WTC11 (cell line): ENCODE results near the gene CPTP. TPM values are rescaled to one million over a fixed set of nuclear protein-coding genes. Genes with fewer than 3 reads are reported as not detected.

Experiments
- ATAC-seq: fragments of 200-7000 bp; cut with Tn5 transposase; 2 replicates; pipeline ENCODE4 v1.10.0; 2021; ENCODE audit warnings: mild to moderate bottlenecking, moderate library complexity
- CTCF ChIA-PET: fragments of 300-600 bp; sonication (Branson Sonifier 250); formaldehyde crosslinking; loops from one replicate; lab custom pipeline; 2021; ENCODE audit warnings: antibody characterized with exemption; lab: Charles Lee
- POLR2A ChIA-PET: fragments of 350-600 bp; sonication (Branson Sonifier 250); formaldehyde crosslinking; loops from one replicate; lab custom pipeline; 2021; ENCODE audit warnings: antibody characterized with exemption; lab: Charles Lee
- DNase-seq: peaks from one replicate; pipeline ENCODE4 v3.0.0; 2021; ENCODE audit warnings: low spot score
- H3K27ac Mint-ChIP-seq: 2 replicates; pipeline ENCODE4 v1.8.0; 2021; ENCODE audit warnings: mixed read lengths
- H3K27me3 Mint-ChIP-seq: 2 replicates; pipeline ENCODE4 v1.8.0; 2021; ENCODE audit warnings: low read depth, mild to moderate bottlenecking, moderate library complexity, mixed read lengths
- H3K36me3 Mint-ChIP-seq: 2 replicates; pipeline ENCODE4 v1.8.0; 2021; ENCODE audit warnings: mixed read lengths
- H3K4me1 Mint-ChIP-seq: 2 replicates; pipeline ENCODE4 v1.8.0; 2022; ENCODE audit warnings: mixed read lengths
- H3K4me3 Mint-ChIP-seq: 2 replicates; pipeline ENCODE4 v1.8.0; 2021; ENCODE audit warnings: mild to moderate bottlenecking, moderate library complexity, mixed read lengths
- H3K9me3 Mint-ChIP-seq: 2 replicates; pipeline ENCODE4 v1.8.0; 2021; ENCODE audit warnings: mixed read lengths
- AR ChIP-seq: fragments of 250-450 bp; sonication (Bioruptor Pico); IDR thresholded peaks from 2 replicates; pipeline ENCODE4 v1.9.0; 2021; ENCODE audit warnings: mild to moderate bottlenecking
- ARID4B ChIP-seq: sonication (generic); formaldehyde crosslinking; IDR thresholded peaks from 2 replicates; pipeline ENCODE4 v1.8.0; 2023; ENCODE audit warnings: missing genetic modification reagents, mild to moderate bottlenecking, borderline replicate concordance
- ATF1 ChIP-seq: sonication (generic); formaldehyde crosslinking; IDR thresholded peaks from 2 replicates; pipeline ENCODE4 v1.8.1; 2023; ENCODE audit warnings: mild to moderate bottlenecking, moderate library complexity, missing genetic modification reagents
- CREM ChIP-seq: sonication (generic); formaldehyde crosslinking; IDR thresholded peaks from 2 replicates; pipeline ENCODE4 v1.8.1; 2022; ENCODE audit warnings: mild to moderate bottlenecking, missing genetic modification reagents, moderate library complexity
- CTCF ChIP-seq: fragments of 200-600 bp; IDR thresholded peaks from 2 replicates; pipeline ENCODE4 v1.8.0; 2022; ENCODE audit warnings: antibody characterized with exemption
- EMX1 ChIP-seq: fragments of 250-450 bp; sonication (Bioruptor Pico); IDR thresholded peaks from 2 replicates; pipeline ENCODE4 v1.8.0; 2021; ENCODE audit warnings: mild to moderate bottlenecking
- FOXJ3 ChIP-seq: sonication (generic); formaldehyde crosslinking; IDR thresholded peaks from 2 replicates; pipeline ENCODE4 v1.9.0; 2021; ENCODE audit warnings: missing genetic modification reagents, mild to moderate bottlenecking, borderline replicate concordance
- HMGXB4 ChIP-seq: sonication (generic); formaldehyde crosslinking; IDR thresholded peaks from 2 replicates; pipeline ENCODE4 v1.8.1; 2023; ENCODE audit warnings: mild to moderate bottlenecking, moderate library complexity, missing genetic modification reagents
- MLX ChIP-seq: sonication (generic); formaldehyde crosslinking; IDR thresholded peaks from 2 replicates; pipeline ENCODE4 v1.8.1; 2023; ENCODE audit warnings: mild to moderate bottlenecking, missing genetic modification reagents, moderate library complexity
- NFATC4 ChIP-seq: fragments of 250-450 bp; sonication (Bioruptor Pico); IDR thresholded peaks from 2 replicates; pipeline ENCODE4 v1.9.0; 2021; ENCODE audit warnings: mild to moderate bottlenecking
- NFYB ChIP-seq: sonication (generic); formaldehyde crosslinking; conservative IDR thresholded peaks from 2 replicates; pipeline ENCODE4 v1.8.0; 2022; ENCODE audit warnings: low read depth, missing genetic modification reagents
- NR2C2 ChIP-seq: sonication (generic); formaldehyde crosslinking; IDR thresholded peaks from 2 replicates; pipeline ENCODE4 v1.8.0; 2022; ENCODE audit warnings: mild to moderate bottlenecking, missing genetic modification reagents
- SP1 ChIP-seq: sonication (generic); formaldehyde crosslinking; conservative IDR thresholded peaks from 2 replicates; pipeline ENCODE4 v1.8.1; 2022; ENCODE audit warnings: missing genetic modification reagents
- TEAD4 ChIP-seq: sonication (generic); formaldehyde crosslinking; IDR thresholded peaks from 2 replicates; pipeline ENCODE4 v1.8.0; 2022; ENCODE audit warnings: mild to moderate bottlenecking, missing genetic modification reagents
- ZNF219 ChIP-seq: sonication (generic); formaldehyde crosslinking; IDR thresholded peaks from 2 replicates; pipeline ENCODE4 v1.8.0; 2023; ENCODE audit warnings: missing genetic modification reagents, mild to moderate bottlenecking, borderline replicate concordance
- ZNF396 ChIP-seq: fragments of 250-450 bp; sonication (Bioruptor Pico); IDR thresholded peaks from 2 replicates; pipeline ENCODE4 v1.8.0; 2021; ENCODE audit warnings: mild to moderate bottlenecking, moderate library complexity, borderline replicate concordance
- ZNF532 ChIP-seq: fragments of 250-450 bp; sonication (Bioruptor Pico); IDR thresholded peaks from 2 replicates; pipeline ENCODE4 v1.9.0; 2021; ENCODE audit warnings: mild to moderate bottlenecking, borderline replicate concordance
- total RNA-seq: library from RNA; stranded (reverse); gene quantifications from 3 replicates; pipeline ENCODE4 v1.2.3, GENCODE V29; 2021

Gene CPTP
- total RNA-seq, 1 experiment from 2014 or later, result 14.4 TPM

- Mint-ChIP-seq H3K27ac (no peak overlapping the region), H3K9me3 (peaks cover 5% of the 10 kb centered on the region), H3K4me3 (no peak overlapping the region), H3K27me3 (no peaks in the 10 kb centered on the region), H3K4me1 (no peaks in the 10 kb centered on the region), H3K36me3 (no peaks in the 10 kb centered on the region)
- no peak for TF ChIP-seq FOXJ3
- no peak for DNase-seq
- ATAC-seq, result no peak
- POLR2A ChIA-PET, result no interaction called here
- CTCF ChIA-PET, result interaction anchor here (1.4 to 1.5 kb wide), 2 partner anchors 9 to 11 kb away, joined by 4 to 8 read pairs; no protein-coding TSS in a partner anchor
Observed at GRCh38 chr1:1280782-1281481, 43.7 kb upstream of the CPTP start.

- H3K9me3 Mint-ChIP-seq, result peaks cover 5% of the 10 kb centered on the region
- no peak overlapping the region for H3K27ac Mint-ChIP-seq
- no peaks in the 10 kb centered on the region for H3K4me1 Mint-ChIP-seq
- ChIA-PET CTCF (interaction anchor here (1.1 to 1.5 kb wide), 4 partner anchors 8 to 19 kb away, joined by 3 to 8 read pairs (median 4); no protein-coding TSS in a partner anchor), POLR2A (no interaction called here)
- no peak overlapping the region for H3K4me3 Mint-ChIP-seq
- peak; percentile 18 for DNase-seq
- no peaks in the 10 kb centered on the region for H3K36me3 Mint-ChIP-seq
- H3K27me3 Mint-ChIP-seq, result no peaks in the 10 kb centered on the region
- ATAC-seq, result no peak
- no peak for TF ChIP-seq ATF1
- no peak for TF ChIP-seq ZNF219 (CRISPR knock-in tag)
- TF ChIP-seq MLX (CRISPR knock-in tag), result no peak
- no peak for TF ChIP-seq ZNF396
- no peak for TF ChIP-seq EMX1 (CRISPR knock-in tag)
- no peak for TF ChIP-seq ZNF532
- no peak for TF ChIP-seq TEAD4 (CRISPR knock-in tag)
- no peak for TF ChIP-seq NFATC4 (CRISPR knock-in tag)
- TF ChIP-seq ARID4B (CRISPR knock-in tag), result no peak
- TF ChIP-seq SP1, result no peak
- TF ChIP-seq HMGXB4, result no peak
- no peak for TF ChIP-seq NFYB (CRISPR knock-in tag)
- TF ChIP-seq NR2C2 (CRISPR knock-in tag), result no peak
- TF ChIP-seq CTCF, result no peak
- TF ChIP-seq AR, result no peak
- no peak for TF ChIP-seq CREM (CRISPR knock-in tag)
Observed at GRCh38 chr1:1281533-1282321, 42.9 kb upstream of the CPTP start.
